Body of pancreas (tissue), 4 donors: ENCODE results near the gene TAS2R4.

ENCODE experiments used
- CTCF ChIP-seq, 7 experiments: fragments of 450-650 bp in 4 of 7; fragments of 200-600 bp in 3 of 7; sonication (generic) in 3 of 7; IDR thresholded peaks; one replicate each; pipeline ENCODE4 v1.5.1; 2016 to 2019; ENCODE audit warnings: antibody characterized with exemption in 7 of 7
- POLR2A ChIP-seq, 3 donors: fragments of 450-650 bp; IDR thresholded peaks; one replicate each; pipeline ENCODE4 v1.6.1; 2016; ENCODE audit warnings: antibody characterized with exemption in 3 of 3, mild to moderate bottlenecking in 2 of 3

DNA sequence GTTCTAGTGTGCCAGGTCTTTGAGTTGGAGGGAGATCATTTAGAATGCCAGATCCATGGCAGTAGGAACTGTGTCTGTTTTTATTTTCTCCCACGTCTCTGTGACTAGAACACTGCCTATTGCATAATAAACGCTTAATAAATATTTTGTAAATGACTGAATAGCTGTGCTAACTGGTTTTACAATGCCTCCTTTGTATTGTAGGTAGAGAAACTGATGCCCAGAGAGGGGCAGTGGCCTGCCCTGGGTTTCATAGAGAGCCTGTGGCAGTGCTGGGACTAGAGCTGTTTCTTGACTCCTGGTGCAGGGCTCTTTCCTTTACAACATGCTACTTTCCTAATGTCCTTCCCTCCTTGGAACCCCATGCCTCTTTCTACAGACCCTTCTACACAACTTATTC, 16.1 kb downstream of the TAS2R4 start:
- TF ChIP-seq POLR2A (IDR thresholded peaks at IDR 0.05), result no peak
- no peak for TF ChIP-seq CTCF (IDR thresholded peaks at IDR 0.05)
